Naive B cell (primary cell): ENCODE measurements around the gene AHNAK2. TPM values are rescaled to one million over a fixed set of nuclear protein-coding genes. Genes with fewer than 3 reads are reported as not detected.

ENCODE experiments used
- ATAC-seq, 2 donors: fragments of 150-1000 bp; cut with Tn5 transposase; 2 replicates each; pipeline ENCODE4 v1.10.0; 2021; ENCODE audit warnings: low read depth in 2 of 2, mild to moderate bottlenecking in 2 of 2, moderate library complexity in 2 of 2
- DNase-seq: peaks from one replicate; pipeline ENCODE4 v3.0.0; 2022
- H3K27ac Mint-ChIP-seq, 6 donors: one replicate each; pipeline ENCODE4 v1.8.0; 2020 to 2022; ENCODE audit warnings: mild to moderate bottlenecking in 6 of 6, mixed read lengths in 6 of 6, moderate library complexity in 5 of 6, inconsistent platforms in 2 of 6
- H3K27me3 Mint-ChIP-seq, 3 donors: one replicate each; pipeline ENCODE4 v1.8.0; 2021 to 2022; ENCODE audit warnings: mixed read lengths in 3 of 3, mild to moderate bottlenecking in 1 of 3
- H3K36me3 Mint-ChIP-seq, 2 donors: one replicate each; pipeline ENCODE4 v1.8.0; 2020 to 2022; ENCODE audit warnings: mixed read lengths in 2 of 2, inconsistent platforms in 1 of 2, mild to moderate bottlenecking in 1 of 2
- H3K4me1 Mint-ChIP-seq, 3 donors: one replicate each; pipeline ENCODE4 v1.8.0; 2020 to 2022; ENCODE audit warnings: mixed read lengths in 3 of 3, inconsistent platforms in 1 of 3, mild to moderate bottlenecking in 1 of 3, moderate library complexity in 1 of 3
- H3K4me3 Mint-ChIP-seq, 8 donors: one replicate each; pipeline ENCODE4 v1.8.0; 2020 to 2022; ENCODE audit warnings: mild to moderate bottlenecking in 8 of 8, mixed read lengths in 8 of 8, moderate library complexity in 8 of 8, inconsistent platforms in 2 of 8
- H3K9me3 Mint-ChIP-seq, 7 donors: one replicate each; pipeline ENCODE4 v1.8.0; 2020 to 2022; ENCODE audit warnings: mixed read lengths in 7 of 7, mild to moderate bottlenecking in 5 of 7, inconsistent platforms in 2 of 7, moderate library complexity in 1 of 7
- polyA plus RNA-seq, 6 donors: library from polyadenylated mRNA; unstranded; fragments of 300-500 nt; fragmentation: Illumina TruSeq; gene quantifications; one replicate each; pipeline ENCODE4 v1.2.3, GENCODE V29; 2021; ENCODE audit warnings: low read depth in 6 of 6

AHNAK2 gene
- polyA plus RNA-seq, 6 donors from 2014 or later, result 0.63 to 0.92 (median 0.70) TPM; not detected in 1

GRCh38 chr14:104978746-104979691 is 845 bp upstream of the AHNAK2 start:
- DNase-seq (no peak), ATAC-seq (no peak)
- Mint-ChIP-seq H3K9me3 (no peaks in the 10 kb centered on the region), H3K36me3 (no peaks in the 10 kb centered on the region), H3K4me1 (peaks cover 13 to 19% (median 17%) of the 10 kb centered on the region in 3 donors), H3K27me3 (peaks cover 11 to 47% (median 33%) of the 10 kb centered on the region in 3 donors), H3K27ac (peak overlapping the region in 4 of 6 donors; percentile 5 to 74 (median 24)), H3K4me3 (peak overlapping the region in 7 of 8 donors; percentile 37 to 75 (median 64))

- ATAC-seq (no peak), DNase-seq (no peak)
- H3K27ac Mint-ChIP-seq, result peak overlapping the region in 2 of 6 donors; percentile 52 to 79
Measured at GRCh38 chr14:104977008-104977680, 1.0 kb downstream of the AHNAK2 start.

GRCh38 chr14:104976198-104977007 is 1.8 kb downstream of the AHNAK2 start:
- peaks cover 11 to 48% (median 33%) of the 10 kb centered on the region in 3 donors for H3K27me3 Mint-ChIP-seq
- peak; percentile 81 for DNase-seq
- peak; percentile 82 to 85 for ATAC-seq
- H3K4me1 Mint-ChIP-seq, result peaks cover 13 to 17% (median 14%) of the 10 kb centered on the region in 3 donors
- peak overlapping the region in 1 of 6 donors; percentile 20 for H3K27ac Mint-ChIP-seq
- no peaks in the 10 kb centered on the region for H3K9me3 Mint-ChIP-seq
- peak overlapping the region; percentile 50 to 86 (median 76) for H3K4me3 Mint-ChIP-seq
- H3K36me3 Mint-ChIP-seq, result no peaks in the 10 kb centered on the region

More at GRCh38 chr14:104977008-104977680, 1.0 kb downstream of the AHNAK2 start:
- H3K4me1 Mint-ChIP-seq, result peaks cover 13 to 17% (median 14%) of the 10 kb centered on the region in 3 donors
- H3K36me3 Mint-ChIP-seq, result no peaks in the 10 kb centered on the region
- peak overlapping the region; percentile 58 to 93 (median 68) for H3K4me3 Mint-ChIP-seq
- peaks cover 11 to 48% (median 33%) of the 10 kb centered on the region in 3 donors for H3K27me3 Mint-ChIP-seq
- H3K9me3 Mint-ChIP-seq, result no peaks in the 10 kb centered on the region

GRCh38 chr14:104975481-104976197 is 2.5 kb downstream of the AHNAK2 start:
- Mint-ChIP-seq H3K4me3 (peak overlapping the region in 4 of 8 donors; percentile 50 to 67 (median 62)), H3K9me3 (no peaks in the 10 kb centered on the region), H3K36me3 (no peaks in the 10 kb centered on the region), H3K4me1 (peaks cover 13 to 17% (median 14%) of the 10 kb centered on the region in 3 donors), H3K27ac (peak overlapping the region in 1 of 6 donors; percentile 86), H3K27me3 (peaks cover 11 to 48% (median 33%) of the 10 kb centered on the region in 3 donors)
- peak; percentile 35 to 40 for ATAC-seq
- no peak for DNase-seq

- Mint-ChIP-seq H3K9me3 (no peaks in the 10 kb centered on the region), H3K27ac (no peak overlapping the region), H3K36me3 (no peaks in the 10 kb centered on the region), H3K4me1 (peaks cover 13 to 17% (median 14%) of the 10 kb centered on the region in 3 donors), H3K27me3 (peaks cover 9 to 45% (median 33%) of the 10 kb centered on the region in 3 donors), H3K4me3 (no peak overlapping the region)
- no peak for ATAC-seq
- DNase-seq, result no peak
Measured at GRCh38 chr14:104974665-104975390, 3.3 kb downstream of the AHNAK2 start.

- no peak overlapping the region for H3K4me3 Mint-ChIP-seq
- no peaks in the 10 kb centered on the region for H3K9me3 Mint-ChIP-seq
- ATAC-seq, result no peak
- H3K36me3 Mint-ChIP-seq, result no peaks in the 10 kb centered on the region
- peaks cover 7 to 41% (median 36%) of the 10 kb centered on the region in 3 donors for H3K27me3 Mint-ChIP-seq
- no peak for DNase-seq
- H3K27ac Mint-ChIP-seq, result no peak overlapping the region
- H3K4me1 Mint-ChIP-seq, result peaks cover 11 to 18% (median 13%) of the 10 kb centered on the region in 3 donors
Measured at GRCh38 chr14:104974146-104974541, 4.0 kb downstream of the AHNAK2 start.

GRCh38 chr14:104973385-104974145 is 4.6 kb downstream of the AHNAK2 start:
- no peaks in the 10 kb centered on the region for H3K9me3 Mint-ChIP-seq

GRCh38 chr14:104973135-104973384 is 5.1 kb downstream of the AHNAK2 start:
- H3K9me3 Mint-ChIP-seq, result no peaks in the 10 kb centered on the region
- ATAC-seq (no peak), DNase-seq (no peak)
- H3K4me1 Mint-ChIP-seq, result peaks cover 9 to 18% (median 13%) of the 10 kb centered on the region in 3 donors
- no peaks in the 10 kb centered on the region for H3K36me3 Mint-ChIP-seq
- H3K4me3 Mint-ChIP-seq, result no peak overlapping the region
- H3K27me3 Mint-ChIP-seq, result peaks cover 9 to 44% (median 35%) of the 10 kb centered on the region in 3 donors
- H3K27ac Mint-ChIP-seq, result no peak overlapping the region

More at GRCh38 chr14:104973385-104974145, 4.6 kb downstream of the AHNAK2 start:
- peaks cover 9 to 15% (median 13%) of the 10 kb centered on the region in 3 donors for H3K4me1 Mint-ChIP-seq
- no peak overlapping the region for H3K27ac Mint-ChIP-seq
- ATAC-seq, result no peak
- peaks cover 9 to 41% (median 36%) of the 10 kb centered on the region in 3 donors for H3K27me3 Mint-ChIP-seq
- H3K36me3 Mint-ChIP-seq, result no peaks in the 10 kb centered on the region
- no peak for DNase-seq
- no peak overlapping the region for H3K4me3 Mint-ChIP-seq

GRCh38 chr14:104972301-104973134 is 5.7 kb downstream of the AHNAK2 start:
- no peak overlapping the region for H3K27ac Mint-ChIP-seq
- no peak for DNase-seq
- no peaks in the 10 kb centered on the region for H3K9me3 Mint-ChIP-seq

GRCh38 chr14:104971447-104972240 is 6.5 kb downstream of the AHNAK2 start:
- H3K9me3 Mint-ChIP-seq, result no peaks in the 10 kb centered on the region
- DNase-seq (no peak), ATAC-seq (no peak)
- H3K27ac Mint-ChIP-seq, result peak overlapping the region in 1 of 6 donors; percentile 60
- H3K4me1 Mint-ChIP-seq, result peaks cover 5 to 21% (median 9%) of the 10 kb centered on the region in 3 donors
- H3K4me3 Mint-ChIP-seq, result no peak overlapping the region
- peaks cover 9 to 50% (median 29%) of the 10 kb centered on the region in 3 donors for H3K27me3 Mint-ChIP-seq
- H3K36me3 Mint-ChIP-seq, result no peaks in the 10 kb centered on the region

More at GRCh38 chr14:104972301-104973134, 5.7 kb downstream of the AHNAK2 start:
- Mint-ChIP-seq H3K36me3 (no peaks in the 10 kb centered on the region), H3K27me3 (peaks cover 9 to 49% (median 31%) of the 10 kb centered on the region in 3 donors), H3K4me1 (peaks cover 9 to 21% (median 9%) of the 10 kb centered on the region in 3 donors), H3K4me3 (no peak overlapping the region)
- no peak for ATAC-seq
